B cell (primary cell): Measurements from ENCODE around the gene HS6ST3. TPM values are rescaled to one million over a fixed set of nuclear protein-coding genes. Genes with fewer than 3 reads are reported as not detected.

ENCODE experiments used
- ATAC-seq: fragments of 200-7000 bp; cut with Tn5 transposase; one replicate; pipeline ENCODE4 v1.10.0; 2021; ENCODE audit warnings: low read depth, mild to moderate bottlenecking, moderate number of reproducible peaks, moderate library complexity
- CTCF ChIA-PET: fragments of 350-600 bp; sonication (Branson Sonifier 250); formaldehyde crosslinking; loops from one replicate; lab custom pipeline; 2021; ENCODE audit warnings: antibody characterized with exemption, inconsistent platforms; lab: Charles Lee
- POLR2A ChIA-PET: fragments of 350-600 bp; sonication (Branson Sonifier 250); formaldehyde crosslinking; loops from one replicate; lab custom pipeline; 2021; ENCODE audit warnings: antibody characterized with exemption; lab: Charles Lee
- DNase-seq: peaks from one replicate; pipeline ENCODE4 v3.0.0; 2013
- H2AFZ ChIP-seq: 2 replicates; pipeline ENCODE4 v1.6.1; 2012; ENCODE audit warnings: mild to moderate bottlenecking, low read depth, low read length; ENCODE audit not compliant: insufficient read depth, poor library complexity, severe bottlenecking
- H3K27ac ChIP-seq, 2 donors: 1 replicate in 1 of 2; 2 replicates in 1 of 2; pipeline ENCODE4 v1.5.1; 2012 to 2013; ENCODE audit warnings: low read length in 2 of 2, mild to moderate bottlenecking in 2 of 2, moderate library complexity in 1 of 2
- H3K27me3 ChIP-seq, 4 experiments: fragments of 200-600 bp in 1 of 4; sonication (generic) in 1 of 4; replicated peaks in 1 of 4; 1 replicate in 2 of 4; 2 replicates in 2 of 4; pipeline versions ENCODE4 v1.6.1 to v1.7.0; 2013 to 2016; ENCODE audit warnings: low read length in 3 of 4, mild to moderate bottlenecking in 2 of 4, mixed read lengths in 1 of 4, moderate library complexity in 1 of 4; ENCODE audit not compliant: insufficient read depth in 4 of 4, control insufficient read depth in 3 of 4; ENCODE audit errors: control extremely low read depth in 1 of 4
- H3K36me3 ChIP-seq, 2 experiments: replicated peaks in 1 of 2; 1 replicate in 1 of 2; 2 replicates in 1 of 2; pipeline versions ENCODE4 v1.6.1 to v1.7.1; 2013; ENCODE audit warnings: low read length in 1 of 2; ENCODE audit not compliant: insufficient read depth in 2 of 2, control insufficient read depth in 1 of 2; ENCODE audit errors: control extremely low read depth in 1 of 2, extremely low read depth in 1 of 2
- H3K4me1 ChIP-seq, 2 donors: fragments of 200-600 bp in 1 of 2; sonication (generic) in 1 of 2; 1 replicate in 1 of 2; 2 replicates in 1 of 2; pipeline versions ENCODE4 v1.5.1 to v1.6.1; 2013 to 2017; ENCODE audit warnings: low read length in 2 of 2; ENCODE audit not compliant: control insufficient read depth in 2 of 2, insufficient read depth in 2 of 2
- H3K4me2 ChIP-seq: replicated peaks from 2 replicates; pipeline ENCODE3; 2012; ENCODE audit warnings: mild to moderate bottlenecking, low read depth, low read length; ENCODE audit not compliant: poor library complexity, severe bottlenecking
- H3K4me3 ChIP-seq, 5 experiments: fragments of 200-600 bp in 1 of 5; sonication (generic) in 1 of 5; 1 replicate in 3 of 5; 2 replicates in 2 of 5; pipeline versions ENCODE4 v1.5.1 to v1.7.0; 2011 to 2016; ENCODE audit warnings: low read length in 4 of 5, mild to moderate bottlenecking in 4 of 5, low read depth in 2 of 5, control low read depth in 1 of 5, moderate library complexity in 1 of 5; ENCODE audit not compliant: insufficient read depth in 1 of 5; ENCODE audit errors: control extremely low read depth in 1 of 5, extremely low read depth in 1 of 5
- H3K79me2 ChIP-seq: fragments of 200-600 bp; sonication (generic); one replicate; pipeline ENCODE4 v1.6.0; 2016; ENCODE audit warnings: low read length; ENCODE audit not compliant: control insufficient read depth, insufficient read depth
- H3K9ac ChIP-seq: fragments of 200-600 bp; sonication (generic); 2 replicates; pipeline ENCODE4 v1.6.1; 2017; ENCODE audit warnings: mild to moderate bottlenecking, low read length, moderate library complexity
- H3K9me3 ChIP-seq, 3 donors: one replicate each; pipeline versions ENCODE4 v1.6.1 to v1.7.1; 2013; ENCODE audit warnings: low read length in 2 of 3; ENCODE audit not compliant: control insufficient read depth in 2 of 3, insufficient read depth in 1 of 3; ENCODE audit errors: control extremely low read depth in 1 of 3
- H4K20me1 ChIP-seq: 2 replicates; pipeline ENCODE4 v1.6.0; 2012; ENCODE audit warnings: mild to moderate bottlenecking, low read length; ENCODE audit not compliant: insufficient read depth, control insufficient read depth, poor library complexity, severe bottlenecking
- H3K27ac Mint-ChIP-seq: one replicate; pipeline ENCODE4 v1.8.0; 2021; ENCODE audit warnings: mixed read lengths
- H3K27me3 Mint-ChIP-seq: one replicate; pipeline ENCODE4 v1.8.0; 2021; ENCODE audit warnings: mixed read lengths
- H3K4me1 Mint-ChIP-seq: one replicate; pipeline ENCODE4 v1.8.0; 2021; ENCODE audit warnings: mixed read lengths
- H3K4me3 Mint-ChIP-seq: one replicate; pipeline ENCODE4 v1.8.0; 2021; ENCODE audit warnings: mixed read lengths
- H3K9me3 Mint-ChIP-seq: one replicate; pipeline ENCODE4 v1.8.0; 2022; ENCODE audit warnings: mixed read lengths; ENCODE audit not compliant: insufficient read depth
- EZH2 ChIP-seq: IDR thresholded peaks from 2 replicates; pipeline ENCODE4 v1.6.1; 2012; ENCODE audit warnings: borderline replicate concordance, low read depth, mild to moderate bottlenecking, moderate library complexity, low read length; ENCODE audit not compliant: insufficient read depth, poor library complexity, severe bottlenecking
- WGBS: methylation state at CpG from one replicate; pipeline ENCODE4 v1.1.5; 2013; ENCODE audit warnings: missing lambda C conversion rate; ENCODE audit not compliant: insufficient coverage; 5-methylcytosine and 5-hydroxymethylcytosine counted together
- intact Hi-C: fragments of 100-400 bp; cut with micrococcal nuclease; formaldehyde crosslinking; loops from one replicate; pipeline ENCODE4 v1.10.0; 2022
- polyA plus RNA-seq: library from polyadenylated mRNA; depleted of rRNA; stranded (reverse); fragments of >200 nt; gene quantifications from 2 replicates; pipeline ENCODE4 v1.2.3, GENCODE V29; 2012
- total RNA-seq, 2 donors: library from RNA; stranded (reverse); fragments of 120-200 nt in 1 of 2; gene quantifications; 1 replicate in 1 of 2; 2 replicates in 1 of 2; pipeline versions ENCODE4 v1.2.3 to v1.2.4, GENCODE V29; 2013 to 2022
- TF ChIP-seq, protein P1 (sequence below): fragments of 200-600 bp; IDR thresholded peaks from one replicate; pipeline ENCODE4 v1.8.0; 2022; ENCODE audit warnings: antibody characterized with exemption, mild to moderate bottlenecking

HS6ST3 gene
- total and polyA plus RNA-seq, 2 donors (not counting 1 experiment from before 2014, with no cell fraction given) = not detected

DNA sequence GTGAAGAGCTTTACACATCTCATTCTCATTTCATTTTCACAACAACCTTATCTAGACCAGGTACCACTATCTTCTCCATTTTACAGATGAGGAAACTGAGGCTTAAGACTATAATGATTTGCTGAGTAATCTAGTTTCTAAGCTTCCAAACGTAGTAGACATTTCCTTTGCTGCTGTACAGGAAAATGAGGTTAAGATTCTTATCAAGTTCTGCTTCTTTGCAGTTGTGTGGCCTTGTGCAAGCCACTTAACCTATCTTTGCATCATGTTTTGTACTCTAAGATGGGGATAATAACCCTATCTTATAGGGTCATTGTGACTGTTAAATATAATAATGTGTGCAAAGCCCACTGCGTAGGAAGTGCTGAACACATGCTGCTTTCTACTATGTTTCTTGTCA lies 307.9 kb downstream of the HS6ST3 start:
- Histone ChIP-seq H3K27me3 (no peaks in the 10 kb centered on the region), H3K9me3 (no peaks in the 10 kb centered on the region), H4K20me1 (no peaks in the 10 kb centered on the region), H2AFZ (no peak overlapping the region), H3K79me2 (no peaks in the 10 kb centered on the region), H3K27ac (no peak overlapping the region), H3K4me3 (no peak overlapping the region), H3K4me1 (no peaks in the 10 kb centered on the region), H3K4me2 (no peak overlapping the region), H3K36me3 (no peaks in the 10 kb centered on the region), H3K9ac (no peak overlapping the region)
- Mint-ChIP-seq H3K27me3 (no peaks in the 10 kb centered on the region), H3K9me3 (peaks cover 2% of the 10 kb centered on the region), H3K4me1 (no peaks in the 10 kb centered on the region), H3K27ac (no peak overlapping the region), H3K4me3 (no peak overlapping the region)
- intact Hi-C loops = no loop called here
- TF ChIP-seq EZH2 = no peak
- TF ChIP-seq, protein P1, sequence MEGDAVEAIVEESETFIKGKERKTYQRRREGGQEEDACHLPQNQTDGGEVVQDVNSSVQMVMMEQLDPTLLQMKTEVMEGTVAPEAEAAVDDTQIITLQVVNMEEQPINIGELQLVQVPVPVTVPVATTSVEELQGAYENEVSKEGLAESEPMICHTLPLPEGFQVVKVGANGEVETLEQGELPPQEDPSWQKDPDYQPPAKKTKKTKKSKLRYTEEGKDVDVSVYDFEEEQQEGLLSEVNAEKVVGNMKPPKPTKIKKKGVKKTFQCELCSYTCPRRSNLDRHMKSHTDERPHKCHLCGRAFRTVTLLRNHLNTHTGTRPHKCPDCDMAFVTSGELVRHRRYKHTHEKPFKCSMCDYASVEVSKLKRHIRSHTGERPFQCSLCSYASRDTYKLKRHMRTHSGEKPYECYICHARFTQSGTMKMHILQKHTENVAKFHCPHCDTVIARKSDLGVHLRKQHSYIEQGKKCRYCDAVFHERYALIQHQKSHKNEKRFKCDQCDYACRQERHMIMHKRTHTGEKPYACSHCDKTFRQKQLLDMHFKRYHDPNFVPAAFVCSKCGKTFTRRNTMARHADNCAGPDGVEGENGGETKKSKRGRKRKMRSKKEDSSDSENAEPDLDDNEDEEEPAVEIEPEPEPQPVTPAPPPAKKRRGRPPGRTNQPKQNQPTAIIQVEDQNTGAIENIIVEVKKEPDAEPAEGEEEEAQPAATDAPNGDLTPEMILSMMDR = no peak
- WGBS = no CpG with 5 or more reads among the region's 2 CpGs
- no peak for DNase-seq
- ATAC-seq = no peak
- POLR2A ChIA-PET = no interaction called here
- CTCF ChIA-PET = no interaction called here

DNA sequence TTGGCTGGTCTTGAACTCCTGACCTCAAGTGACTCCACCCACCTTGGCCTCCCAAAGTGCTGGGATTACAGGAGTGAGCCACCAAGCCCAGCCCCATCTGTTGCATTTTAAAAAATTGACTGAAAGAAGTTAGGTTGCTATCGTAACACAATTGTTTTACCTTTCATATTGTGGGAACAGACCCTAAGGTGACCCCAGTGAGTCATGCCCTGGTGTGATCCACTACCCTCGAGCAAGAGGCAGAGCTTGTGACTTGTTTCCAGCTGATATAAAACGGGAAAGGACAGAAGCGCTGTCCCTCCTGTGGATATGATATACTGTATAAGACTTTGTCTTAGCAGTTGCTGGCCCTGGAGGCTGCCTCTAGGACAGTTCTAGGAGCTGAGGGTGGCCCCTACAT lies 308.6 kb downstream of the HS6ST3 start:
- Histone ChIP-seq H3K4me2 (no peak overlapping the region), H3K4me1 (no peaks in the 10 kb centered on the region), H3K27me3 (no peaks in the 10 kb centered on the region), H3K36me3 (no peaks in the 10 kb centered on the region), H4K20me1 (no peaks in the 10 kb centered on the region), H2AFZ (no peak overlapping the region), H3K27ac (no peak overlapping the region), H3K79me2 (no peaks in the 10 kb centered on the region), H3K9me3 (no peaks in the 10 kb centered on the region), H3K4me3 (no peak overlapping the region), H3K9ac (no peak overlapping the region)
- no peak for ATAC-seq
- TF ChIP-seq EZH2 = no peak
- TF ChIP-seq, protein P1 = no peak
- ChIA-PET CTCF (no interaction called here), POLR2A (no interaction called here)
- DNase-seq = peak; percentile 3
- no peak overlapping the region for H3K4me3 Mint-ChIP-seq
- no peaks in the 10 kb centered on the region for H3K4me1 Mint-ChIP-seq
- no peak overlapping the region for H3K27ac Mint-ChIP-seq
- WGBS = 82% methylated on average over 2 of the region's 4 CpGs
- peaks cover 2% of the 10 kb centered on the region for H3K9me3 Mint-ChIP-seq
- intact Hi-C loops = no loop called here
- H3K27me3 Mint-ChIP-seq = no peaks in the 10 kb centered on the region
